Fibroblast of lung (primary cell): ENCODE data around the gene CTU1.

Source experiments
- CTCF ChIP-seq, 2 donors: IDR thresholded peaks in 1 of 2; conservative IDR thresholded peaks in 1 of 2; 1 replicate in 1 of 2; 2 replicates in 1 of 2; pipeline ENCODE4 v1.5.1; 2011 to 2012; ENCODE audit warnings: low read length in 2 of 2, control low read depth in 1 of 2, inconsistent platforms in 1 of 2, low read depth in 1 of 2, mild to moderate bottlenecking in 1 of 2
- EZH2 ChIP-seq: IDR thresholded peaks from 2 replicates; pipeline ENCODE4 v1.5.1; 2012; ENCODE audit warnings: low read length, control low read depth, mild to moderate bottlenecking; ENCODE audit errors: missing control alignments

- no peak for TF ChIP-seq CTCF (conservative IDR thresholded peaks at IDR 0.05 in 1 of 2, IDR thresholded peaks at IDR 0.05 in 1 of 2; ENCODE audit: low read depth in 1 of 2, low read length in 2 of 2)
- TF ChIP-seq EZH2 = no peak
These were observed 38.5 kb upstream of the CTU1 start for GRCh38 chr19:51146751-51147150.
